GM18502 (cell line): Measurements from ENCODE around the gene TPRN.

Experiments
- ATAC-seq: cut with Tn5 transposase; IDR thresholded peaks from one replicate; pipeline ENCODE4 v1.9.1; 2021; ENCODE audit warnings: mild to moderate bottlenecking; ENCODE audit not compliant: unreplicated experiment, poor library complexity

TPRN gene

DNA sequence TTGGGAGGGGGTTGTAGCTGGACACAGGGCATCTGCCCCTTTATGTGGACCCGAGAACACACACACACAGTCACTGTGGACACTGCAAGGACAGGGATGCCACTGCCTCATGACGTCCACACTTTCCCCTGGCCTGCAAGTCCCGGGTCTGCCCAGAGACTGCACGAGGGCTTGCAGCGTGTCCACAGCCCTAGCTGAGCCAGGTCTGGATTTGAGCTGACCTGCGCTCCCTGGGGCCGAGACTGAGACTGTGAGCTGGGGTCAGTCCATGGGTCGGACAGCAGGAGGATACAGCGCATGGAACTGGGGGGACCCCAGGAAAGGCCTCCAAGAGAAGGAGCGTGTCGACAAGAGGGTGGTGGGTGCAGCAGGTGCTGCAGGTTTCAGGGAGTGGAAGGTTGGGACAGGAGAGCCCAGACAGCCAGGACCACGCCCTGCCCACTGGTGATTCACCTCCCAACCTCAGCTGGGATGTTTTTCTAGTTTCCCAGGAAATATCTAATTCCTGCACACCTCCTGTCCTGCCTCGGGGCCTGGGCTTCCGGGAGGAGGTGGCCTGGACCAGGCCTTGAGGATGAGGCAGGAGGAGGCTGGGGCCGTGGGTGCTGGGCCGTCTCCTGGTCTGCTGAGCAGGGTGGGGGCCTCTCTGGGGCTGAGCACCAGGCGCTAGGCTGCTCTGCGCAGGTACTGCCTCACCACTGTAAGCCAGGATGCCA is 26.0 kb upstream of the TPRN start:
- ATAC-seq, result no peak

DNA sequence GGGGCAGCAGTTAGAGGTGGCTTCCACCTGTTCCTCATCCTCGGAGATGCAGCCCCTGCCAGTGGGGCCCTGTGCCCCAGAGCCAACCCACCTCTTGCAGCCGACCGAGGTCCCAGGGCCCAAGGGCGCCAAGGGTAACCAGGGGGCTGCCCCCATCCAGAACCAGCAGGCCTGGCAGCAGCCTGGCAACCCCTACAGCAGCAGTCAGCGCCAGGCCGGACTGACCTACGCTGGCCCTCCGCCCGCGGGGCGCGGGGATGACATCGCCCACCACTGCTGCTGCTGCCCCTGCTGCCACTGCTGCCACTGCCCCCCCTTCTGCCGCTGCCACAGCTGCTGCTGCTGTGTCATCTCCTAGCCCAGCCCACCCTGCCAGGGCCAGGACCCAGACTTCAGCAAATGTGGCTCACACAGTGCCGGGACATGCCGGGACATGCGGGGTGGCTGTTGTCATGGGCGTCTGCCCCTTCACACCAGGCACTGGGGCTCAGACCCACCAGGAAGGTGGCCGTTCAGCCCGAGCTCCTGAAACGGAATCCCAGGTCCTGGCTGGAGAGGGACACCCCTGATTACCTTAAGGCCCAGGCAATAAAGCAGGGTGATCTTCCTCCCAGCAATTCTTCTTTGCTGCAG is 25.3 kb upstream of the TPRN start:
- ATAC-seq, result no peak

DNA sequence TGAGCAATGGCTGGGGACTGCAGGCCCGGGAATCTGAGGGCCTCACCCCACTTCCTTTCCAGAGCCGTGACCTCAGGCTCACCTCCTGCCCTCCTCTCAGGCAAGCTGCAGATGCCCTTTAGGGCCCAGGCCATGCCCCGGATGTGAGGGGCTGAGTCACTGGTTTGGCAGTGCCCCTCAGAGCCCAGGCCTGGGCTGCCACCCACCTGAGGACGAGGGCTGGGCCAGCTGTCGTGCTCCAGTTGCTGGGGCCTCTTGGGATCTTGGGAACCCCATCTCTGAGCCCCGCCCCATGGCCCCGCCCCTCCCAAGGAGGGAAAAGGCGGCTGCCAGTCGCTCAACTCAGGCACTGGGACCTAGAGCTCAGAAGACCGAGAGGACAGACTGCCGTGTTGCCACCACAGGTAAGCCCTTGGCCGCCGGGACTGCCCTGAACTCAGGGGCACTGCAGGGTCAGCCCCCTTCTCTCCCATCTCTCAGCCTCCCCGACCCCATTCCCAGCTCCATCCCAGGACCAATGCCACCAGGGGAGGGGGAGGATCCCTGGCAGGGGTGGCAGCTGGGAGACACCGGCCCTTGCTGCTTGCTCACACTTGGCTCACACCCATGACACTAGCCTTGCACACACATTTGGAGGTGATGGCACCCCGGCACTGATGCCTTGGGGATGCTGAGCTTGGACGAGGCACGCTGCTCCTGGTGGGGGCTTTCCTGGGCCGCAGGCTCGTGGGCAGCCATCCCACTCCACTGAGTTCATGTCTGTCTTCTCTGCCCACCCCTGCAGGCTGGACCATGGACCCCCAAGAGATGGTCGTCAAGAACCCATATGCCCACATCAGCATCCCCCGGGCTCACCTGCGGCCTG is 24.5 kb upstream of the TPRN start, which contains the start of gene CYSRT1:
TSS of gene CYSRT1 (plus strand) at position 345 of the 865 bp plus-strand sequence. CDS start at position 793, 448 bp downstream.
- no peak for ATAC-seq

DNA sequence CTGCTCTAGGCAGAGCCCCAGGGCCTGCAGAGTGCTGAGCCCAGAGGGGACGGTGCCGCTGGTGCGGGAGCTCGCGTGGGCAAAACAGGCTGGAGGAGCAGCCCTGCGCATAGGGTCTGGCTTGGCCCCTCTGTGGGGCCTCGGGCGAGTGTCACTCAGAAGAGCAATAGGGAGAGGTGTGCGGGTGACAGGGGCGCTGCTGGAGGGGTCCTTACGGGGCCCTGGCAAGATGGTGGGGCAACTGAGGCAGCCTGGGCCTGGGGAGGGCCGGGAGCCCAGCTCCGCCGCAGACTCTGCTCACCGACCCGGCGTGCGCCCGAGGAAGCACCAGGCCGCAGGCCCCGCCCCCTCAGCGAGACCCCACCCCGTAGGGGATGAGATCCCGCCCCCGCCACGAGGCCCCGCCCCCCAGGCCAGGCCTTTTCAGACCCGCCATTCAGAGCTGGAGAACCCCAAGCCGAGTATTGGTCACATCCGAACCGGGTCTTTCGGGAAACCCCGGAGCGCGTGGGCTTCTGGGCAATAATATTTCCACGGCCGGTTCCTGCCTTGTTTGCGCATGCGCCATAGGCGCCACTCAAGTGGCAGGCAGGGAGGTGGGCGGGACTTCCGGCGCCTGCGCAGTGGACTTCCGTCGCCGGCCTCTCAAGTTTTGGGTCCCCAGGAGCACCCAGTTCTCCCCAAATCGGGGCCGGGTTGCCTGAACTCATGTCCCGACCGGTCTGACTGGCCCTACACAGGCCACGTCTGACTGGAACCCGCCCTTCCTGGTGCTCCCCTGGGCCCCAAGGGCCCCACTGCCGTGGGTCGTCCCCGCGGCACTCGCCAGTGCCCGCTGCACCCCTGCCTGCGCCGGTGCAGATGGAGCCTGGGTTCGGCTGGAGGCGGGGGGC is 22.8 kb upstream of the TPRN start:
- peak; percentile 57 for ATAC-seq

DNA sequence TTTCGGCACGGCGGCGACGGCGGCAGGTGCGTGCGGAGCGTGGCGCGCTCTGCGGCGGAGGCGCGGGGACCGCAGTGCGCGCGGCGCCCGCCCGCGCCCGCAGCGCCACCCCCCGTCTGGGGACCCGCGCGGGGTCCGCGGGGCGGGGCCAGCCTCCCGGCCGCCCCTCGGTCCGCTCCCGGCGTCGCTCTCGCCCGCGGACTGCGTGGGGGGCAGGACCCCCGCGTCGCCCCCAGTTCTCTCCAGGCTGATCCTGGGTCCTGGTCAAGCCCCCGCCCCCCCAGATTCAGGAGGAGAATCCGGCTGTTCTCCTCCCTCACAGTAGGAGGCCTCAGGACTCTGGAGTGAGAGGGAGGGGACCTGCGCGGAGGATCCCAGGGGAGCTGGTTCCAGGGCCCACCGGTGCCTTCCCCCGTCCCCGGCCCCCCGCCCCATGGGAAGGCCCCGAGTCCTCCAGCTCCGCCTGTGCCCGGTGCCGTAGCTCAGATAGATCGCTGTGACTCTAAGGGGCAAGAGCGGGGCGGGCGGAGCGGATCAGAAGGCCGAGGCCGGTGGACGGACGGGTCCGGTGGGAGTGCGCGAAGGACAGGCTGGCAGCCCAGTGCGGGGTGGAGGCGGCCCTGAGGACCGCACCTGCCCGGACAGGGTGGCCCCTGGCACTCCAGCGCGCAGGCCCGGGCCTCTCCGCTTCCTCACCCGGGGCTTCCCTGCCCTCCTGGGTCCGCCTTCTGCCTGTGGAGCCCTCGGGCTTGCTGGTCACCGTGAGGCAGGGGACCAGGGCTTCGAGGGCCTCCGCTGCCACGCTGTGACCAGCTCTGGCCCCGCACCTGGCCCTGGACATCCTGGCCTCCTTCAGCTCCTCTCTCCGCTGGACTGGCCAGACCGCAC is 21.9 kb upstream of the TPRN start, which contains the start of gene RNF208:
TSS of gene RNF208 (minus strand) at position 51 of the 888 bp plus-strand sequence. CDS start 1,028 bp downstream, outside the sequence.
- ATAC-seq, result no peak

DNA sequence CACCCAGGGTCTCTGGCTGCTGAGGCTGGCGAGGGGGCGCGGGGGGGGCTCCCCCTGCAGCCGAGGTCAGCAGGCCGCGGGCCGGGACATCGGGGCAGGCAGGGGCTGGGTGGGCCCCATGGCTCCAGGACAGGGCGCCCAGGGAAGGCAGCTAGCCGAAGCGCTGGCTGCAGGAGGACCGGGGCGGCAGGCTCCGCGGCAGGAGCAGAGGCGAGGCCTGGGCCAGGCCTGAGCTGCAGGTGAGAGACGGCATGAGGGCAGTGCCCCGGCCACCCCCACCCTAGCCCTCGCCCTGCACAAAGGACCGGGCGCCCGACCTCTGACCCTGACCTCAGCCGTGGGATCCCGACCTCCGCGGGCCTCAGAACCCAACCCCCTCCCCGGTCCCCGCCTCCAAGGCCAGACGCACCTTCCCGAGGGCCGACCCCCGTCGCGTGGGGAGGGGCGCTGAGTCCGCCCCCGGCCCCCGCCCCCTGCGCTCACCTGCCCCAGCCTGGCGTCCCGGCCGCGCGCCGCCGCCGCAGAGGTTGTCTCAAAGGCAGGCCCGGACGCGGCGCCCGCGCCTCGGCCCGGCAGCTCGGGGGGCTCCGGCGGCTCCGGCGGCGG is 21.1 kb upstream of the TPRN start:
- no peak for ATAC-seq

DNA sequence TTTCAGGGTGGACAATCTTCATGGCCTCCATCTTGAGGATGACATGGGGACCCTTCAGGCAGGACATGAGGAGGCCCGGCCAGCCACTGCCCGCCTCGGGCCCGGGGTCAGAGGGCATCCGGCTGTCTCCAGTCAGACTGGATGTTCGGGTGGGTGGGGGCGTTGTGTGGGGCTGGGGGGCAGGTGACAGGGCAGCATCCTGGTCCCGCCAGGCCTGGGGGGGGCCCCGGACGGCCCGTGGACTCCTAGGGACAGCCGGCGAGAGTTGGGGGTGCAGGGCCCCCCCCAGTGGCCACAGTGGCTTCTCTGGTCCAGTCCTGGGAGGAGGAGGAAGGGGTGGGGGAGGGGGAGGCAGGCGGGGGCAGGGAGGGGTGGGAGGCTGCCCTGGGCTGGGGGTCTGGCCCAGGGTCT is 20.6 kb upstream of the TPRN start:
- no peak for ATAC-seq

DNA sequence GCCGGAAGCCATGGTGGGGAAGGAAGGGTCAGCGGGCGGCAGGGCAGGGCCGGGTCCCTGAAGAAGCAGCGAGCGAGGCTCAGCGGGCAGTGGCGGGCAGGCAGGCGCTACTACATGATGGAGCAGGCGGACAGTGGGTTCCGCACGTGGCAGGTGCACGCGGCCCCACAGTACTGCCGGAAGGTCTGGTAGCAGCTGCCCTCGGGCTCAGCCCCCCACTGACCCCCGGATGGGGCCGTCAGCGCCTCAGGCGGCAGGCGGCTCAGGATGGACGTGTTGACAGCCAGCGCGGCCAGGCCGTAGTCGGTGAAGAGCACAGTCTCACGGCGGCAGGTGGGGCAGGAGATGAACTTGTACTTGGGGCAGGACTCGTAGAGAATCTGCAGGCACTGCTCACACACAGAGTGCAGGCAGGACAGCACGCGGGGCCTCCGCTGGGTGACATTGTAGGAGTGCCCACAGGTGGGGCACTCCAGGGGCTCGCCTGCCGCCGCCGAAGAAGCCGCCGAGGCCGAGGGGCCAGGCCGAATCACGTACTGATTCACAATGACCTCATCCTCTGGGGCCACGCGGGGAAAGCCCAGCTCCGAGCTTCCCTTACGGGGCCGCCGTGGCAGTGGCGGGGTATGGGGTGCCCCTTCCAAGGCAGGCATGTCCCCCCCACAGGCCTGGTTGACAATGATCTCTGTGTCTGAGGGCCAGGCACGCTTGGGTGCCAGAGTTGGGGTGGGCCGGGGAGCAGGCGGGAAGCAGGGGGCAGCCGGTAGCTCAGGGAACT is 20.0 kb upstream of the TPRN start:
- no peak for ATAC-seq

DNA sequence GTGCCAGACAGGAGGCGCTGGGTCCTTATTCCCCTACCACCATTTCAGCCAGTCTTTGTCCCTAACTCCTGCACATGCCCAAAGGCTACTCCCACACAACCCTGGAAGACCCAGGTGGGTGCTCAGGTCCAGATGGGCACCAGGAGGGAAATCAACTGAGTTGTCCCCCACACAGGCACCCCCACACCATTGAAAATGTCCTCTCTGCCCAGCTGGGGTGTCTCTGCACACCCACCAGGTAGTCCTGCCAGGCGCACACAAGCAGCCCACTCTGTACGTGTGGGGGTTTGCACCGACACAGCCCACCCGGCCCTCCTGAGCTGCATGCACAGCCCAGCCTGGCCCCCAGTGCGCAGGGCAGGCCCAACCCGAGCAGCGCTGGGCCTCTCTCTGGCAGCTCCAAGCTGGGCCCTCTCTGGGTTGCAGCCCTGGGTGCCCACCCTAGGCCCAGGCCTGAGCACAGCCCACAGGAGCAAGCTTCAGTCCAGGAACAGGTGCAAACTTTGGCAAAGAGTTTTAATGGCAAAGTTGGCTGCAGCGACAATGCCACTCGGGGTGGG is 19.3 kb upstream of the TPRN start:
- ATAC-seq, result no peak

DNA sequence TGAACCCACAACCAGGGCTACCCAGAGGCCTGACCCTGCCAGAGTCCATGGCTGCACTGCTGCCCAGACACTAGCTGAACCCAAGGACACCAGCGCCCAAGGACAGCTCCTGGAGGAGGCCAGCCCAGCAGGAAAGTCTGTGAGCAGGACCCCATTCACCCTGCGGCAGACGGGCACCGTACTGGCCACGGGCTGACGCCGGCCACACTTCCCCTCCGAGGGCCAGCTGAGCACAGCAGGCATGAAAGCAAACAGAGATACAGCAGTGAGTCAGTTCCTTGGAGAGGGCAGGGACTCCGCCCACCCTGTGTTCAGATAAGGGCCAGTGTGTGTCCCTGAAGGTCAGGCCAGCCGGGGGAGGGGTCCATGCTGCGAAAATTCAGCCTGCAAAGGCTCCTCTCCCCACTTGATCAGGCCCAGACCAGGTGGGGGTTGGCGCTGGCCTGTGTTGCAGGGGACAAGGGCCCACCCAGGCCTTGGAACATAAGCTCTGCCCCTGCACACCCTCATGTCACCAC is 18.3 kb upstream of the TPRN start:
- ATAC-seq, result no peak

DNA sequence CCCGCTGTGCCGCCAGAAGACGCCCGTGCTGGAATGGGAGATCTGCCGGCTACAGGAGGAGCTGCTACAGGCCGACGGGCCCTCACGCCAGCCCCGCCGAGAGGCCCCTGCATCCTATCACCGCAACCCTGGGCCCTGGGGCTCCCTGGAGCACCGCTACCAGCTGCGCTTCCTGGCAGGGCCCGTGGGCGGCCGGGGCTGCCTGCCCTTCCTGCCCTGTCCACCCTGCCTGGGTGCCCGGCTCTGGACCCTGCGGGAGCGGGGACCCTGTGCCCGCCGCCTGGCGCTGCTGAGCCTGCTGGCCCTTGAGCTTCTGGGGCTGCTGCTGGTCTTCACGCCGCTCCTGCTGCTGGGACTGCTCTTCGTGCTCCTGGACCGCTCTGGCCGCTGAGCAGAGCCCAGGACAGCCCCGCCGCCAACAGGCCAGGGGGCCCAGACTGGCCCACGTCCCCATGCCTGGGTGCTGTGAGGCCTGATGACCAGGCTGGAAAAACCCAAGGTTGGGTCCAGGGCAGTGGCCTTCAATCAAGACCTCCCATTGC is 17.7 kb upstream of the TPRN start:
- no peak for ATAC-seq

DNA sequence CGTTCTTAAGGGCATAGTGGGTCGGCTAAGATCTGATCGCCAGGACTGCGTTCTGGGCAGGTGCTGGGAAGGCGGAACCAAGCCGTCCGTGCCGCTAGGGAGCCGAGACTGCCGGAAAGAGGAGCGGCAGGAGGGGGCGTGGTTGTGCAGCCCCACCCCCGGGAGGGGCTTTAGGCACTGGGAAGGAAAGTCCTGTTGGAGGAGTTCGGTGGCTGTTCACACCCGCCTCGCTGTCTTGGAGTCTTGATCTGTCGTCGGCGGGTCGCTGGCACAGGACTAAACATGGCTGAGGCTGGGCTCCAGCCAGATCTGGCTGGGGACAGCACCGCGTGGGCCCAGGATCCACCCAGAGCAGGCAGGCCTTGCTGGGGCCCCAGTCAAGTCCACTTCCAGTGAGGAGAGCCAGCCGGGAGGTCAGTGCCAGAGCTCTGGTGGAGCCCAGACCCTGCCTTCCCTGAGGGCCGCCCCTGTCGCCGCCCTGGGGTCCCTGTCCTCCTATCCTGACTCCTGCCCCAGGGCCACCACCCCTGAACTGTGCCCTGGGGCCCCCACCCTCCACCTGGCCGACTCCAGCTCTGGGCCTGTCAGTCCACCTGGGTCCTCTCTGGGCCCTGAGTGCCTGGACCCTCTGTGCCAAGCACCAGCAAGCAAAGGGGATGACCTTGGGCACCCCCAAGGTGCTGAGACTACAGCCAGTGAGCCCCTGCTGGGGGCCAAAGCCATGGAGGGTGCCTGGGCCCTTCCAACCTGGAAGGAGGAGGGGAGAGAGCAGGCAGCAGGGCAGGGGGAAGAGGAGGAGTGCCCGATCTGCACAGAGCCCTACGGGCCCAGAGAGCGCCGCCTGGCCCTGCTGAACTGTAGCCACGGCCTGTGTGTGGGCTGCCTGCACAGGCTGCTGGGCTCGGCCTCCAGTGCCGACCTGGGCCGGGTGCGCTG is 17.0 kb upstream of the TPRN start:
- no peak for ATAC-seq

DNA sequence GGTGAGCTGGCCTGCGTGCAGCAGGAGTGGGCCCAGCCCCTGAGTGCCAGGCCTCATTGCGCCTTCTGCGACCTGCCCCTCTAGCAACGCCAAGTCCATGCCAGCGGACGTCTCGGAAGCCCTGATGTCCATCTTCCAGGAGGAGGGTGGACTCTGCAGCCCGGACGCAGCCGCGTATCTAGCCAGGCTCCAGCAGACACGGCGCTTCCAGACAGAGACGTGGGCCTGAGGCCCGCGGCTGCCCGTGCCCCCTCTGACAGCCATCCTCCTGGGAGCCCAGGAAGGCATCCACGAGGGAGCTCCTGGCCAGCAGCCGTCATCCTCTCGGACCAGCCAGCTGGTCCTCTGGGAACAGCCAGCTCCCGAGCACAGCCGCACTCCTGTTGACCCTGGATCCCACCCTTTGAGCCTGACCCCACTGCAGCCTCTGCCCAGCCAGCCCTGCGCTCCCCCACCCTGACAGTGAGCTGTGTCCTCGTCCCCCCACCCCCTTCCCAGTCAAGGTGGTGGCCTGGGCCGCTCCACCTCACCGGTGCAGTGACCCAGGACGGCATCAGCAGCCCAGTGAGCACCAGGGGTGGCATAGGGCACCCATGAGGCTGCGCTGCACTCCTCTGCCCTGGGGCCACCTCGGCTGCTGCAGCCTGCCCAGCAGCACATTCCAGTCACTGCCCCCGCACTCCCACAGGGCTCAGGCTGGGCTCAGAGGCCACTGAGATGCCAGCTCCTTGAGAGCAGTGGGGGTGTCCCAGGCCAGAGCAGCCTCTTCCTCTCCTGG is 15.8 kb upstream of the TPRN start:
- ATAC-seq, result no peak

DNA sequence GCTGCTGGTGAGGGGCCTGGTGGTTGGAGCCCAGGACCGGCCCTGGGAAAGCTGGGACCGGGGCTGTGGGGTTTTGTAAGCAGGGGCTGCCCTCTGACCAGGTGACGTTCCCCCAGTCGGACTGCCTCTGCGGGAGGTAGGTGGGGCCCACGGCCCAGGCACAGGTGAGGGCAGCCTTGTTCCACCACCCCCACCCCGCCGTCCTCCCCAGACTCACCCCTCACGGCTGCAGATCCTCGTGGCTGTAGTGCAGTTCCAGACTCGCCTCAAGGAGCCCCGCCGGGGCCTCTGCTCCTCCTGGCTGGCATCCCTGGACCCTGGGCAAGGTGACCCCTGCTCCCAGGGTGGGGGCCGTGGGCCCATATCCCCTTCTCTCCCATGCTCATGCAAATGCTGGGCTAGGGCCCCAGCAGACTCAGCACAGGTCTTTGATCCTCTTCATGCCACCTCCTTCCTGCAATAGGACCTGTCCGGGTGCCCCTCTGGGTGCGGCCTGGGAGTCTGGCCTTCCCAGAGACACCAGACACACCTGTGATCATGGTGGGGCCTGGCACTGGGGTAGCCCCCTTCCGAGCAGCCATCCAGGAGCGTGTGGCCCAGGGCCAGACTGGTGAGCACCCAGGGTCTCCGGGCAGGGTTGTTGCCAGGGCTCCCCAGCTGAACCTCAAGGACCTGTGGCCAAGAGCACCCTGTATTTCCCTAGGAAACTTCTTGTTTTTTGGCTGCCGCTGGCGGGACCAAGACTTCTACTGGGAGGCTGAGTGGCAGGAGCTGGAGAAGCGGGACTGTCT is 14.8 kb upstream of the TPRN start:
- no peak for ATAC-seq
